GM18502 (cell line): ENCODE results near the gene NRSN2.

Experiments used
- ATAC-seq: cut with Tn5 transposase; IDR thresholded peaks from one replicate; pipeline ENCODE4 v1.9.1; 2021; ENCODE audit warnings: mild to moderate bottlenecking; ENCODE audit not compliant: unreplicated experiment, poor library complexity

NRSN2 gene

GRCh38 chr20:346640-347316, at the start of gene NRSN2:
TSS of gene NRSN2 (plus strand) at chr20:347111. CDS start at chr20:349644, 2,533 bp downstream.
- peak; percentile 50 for ATAC-seq

- peak; percentile 24 for ATAC-seq
These were observed 48.8 kb upstream of the NRSN2 start for GRCh38 chr20:297925-298775.

DNA sequence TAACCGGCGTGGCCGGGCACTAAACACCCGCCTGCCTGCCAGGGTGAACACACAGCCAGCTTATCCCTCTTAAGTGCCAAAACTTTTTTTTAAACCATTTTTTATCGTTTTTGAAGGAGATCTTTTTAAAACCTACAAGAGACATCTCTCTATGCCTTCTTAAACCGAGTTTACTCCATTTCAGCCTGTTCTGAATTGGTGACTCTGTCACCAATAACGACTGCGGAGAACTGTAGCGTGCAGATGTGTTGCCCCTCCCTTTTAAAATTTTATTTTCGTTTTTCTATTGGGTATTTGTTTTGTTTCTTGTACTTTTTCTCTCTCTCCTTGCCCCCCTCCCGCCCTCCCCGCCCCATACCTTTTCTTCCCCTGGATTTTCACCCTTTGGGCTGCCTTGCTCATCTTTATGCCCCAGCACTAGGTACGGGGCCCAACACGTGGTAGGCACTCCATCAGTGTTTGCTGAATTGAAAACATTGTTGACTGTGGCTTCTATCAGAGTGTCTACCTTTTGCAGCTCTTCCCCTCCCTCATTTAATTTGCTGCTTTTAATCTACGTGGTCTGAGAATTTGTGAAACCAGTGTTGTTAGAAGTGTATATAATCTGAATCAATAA, 48.0 kb upstream of the NRSN2 start:
- no peak for ATAC-seq

GRCh38 chr20:300345-300990, 46.4 kb upstream of the NRSN2 start:
- ATAC-seq, result no peak

- no peak for ATAC-seq
These were observed 44.7 kb upstream of the NRSN2 start for GRCh38 chr20:301886-302848.

DNA sequence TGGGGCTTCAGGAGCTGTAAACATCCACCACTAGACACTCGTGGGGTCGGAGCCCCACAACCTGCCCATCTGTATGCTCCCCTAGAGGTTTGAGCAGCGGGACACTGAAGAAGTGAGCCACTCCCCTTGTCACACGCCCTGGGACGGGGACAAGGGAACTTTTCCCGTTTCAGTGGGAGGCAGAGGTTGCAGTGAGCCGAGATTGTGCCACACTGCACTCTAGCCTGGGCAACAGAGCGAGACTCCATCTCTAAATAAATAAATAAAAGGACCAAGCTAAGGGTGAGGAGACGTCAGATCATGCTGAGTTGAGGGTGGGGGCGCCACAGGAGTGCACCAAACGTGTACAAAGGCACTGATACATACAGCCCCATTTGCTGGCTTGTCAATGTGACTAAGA, 41.2 kb upstream of the NRSN2 start:
- ATAC-seq, result no peak

GRCh38 chr20:308427-309038, 38.4 kb upstream of the NRSN2 start:
- ATAC-seq, result no peak

DNA sequence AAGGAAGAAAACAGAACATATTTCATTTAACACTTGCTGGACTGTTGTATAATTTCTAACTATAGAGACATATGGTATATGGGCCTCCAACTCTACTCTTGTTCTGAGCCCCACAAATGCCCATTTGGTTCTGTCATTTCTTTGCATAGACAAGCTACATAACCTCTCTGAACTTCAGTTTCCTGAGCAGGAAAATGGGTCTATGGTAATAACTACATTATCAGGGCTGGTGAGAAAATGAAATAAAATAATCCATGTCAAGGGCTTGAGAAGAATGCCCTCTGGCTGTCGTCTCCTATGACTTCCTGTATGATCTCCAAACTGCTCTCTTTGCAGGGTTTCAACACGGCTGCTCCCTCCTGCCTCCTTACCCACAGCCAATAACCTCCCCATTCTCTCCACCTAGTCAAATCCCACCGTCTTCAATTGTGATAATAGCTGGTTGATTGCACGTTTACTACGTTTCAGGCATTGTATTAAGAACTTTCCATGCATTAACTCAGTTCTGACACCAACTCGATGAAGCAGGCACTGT, 37.5 kb upstream of the NRSN2 start:
- no peak for ATAC-seq

GRCh38 chr20:309841-310644, 36.9 kb upstream of the NRSN2 start:
- ATAC-seq, result peak; percentile 100

DNA sequence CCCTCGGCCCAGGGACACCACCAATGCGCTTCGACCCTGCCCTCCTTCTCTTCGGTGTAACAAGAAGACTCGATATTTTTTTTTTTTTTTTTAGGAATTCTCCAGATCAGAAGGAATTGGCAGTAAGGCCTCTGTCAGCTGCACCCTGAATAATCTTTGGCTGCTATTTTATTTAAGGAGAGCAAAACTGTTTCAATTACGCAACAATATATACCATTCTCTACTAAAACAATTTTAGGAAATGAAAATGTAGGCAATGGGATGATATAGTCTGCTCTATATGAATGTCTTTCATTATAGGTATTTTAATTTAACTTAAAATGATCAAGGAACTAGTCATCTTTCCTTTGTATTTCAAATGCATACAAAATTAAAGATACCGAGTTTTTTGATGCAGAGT, 36.3 kb upstream of the NRSN2 start:
- no peak for ATAC-seq

DNA sequence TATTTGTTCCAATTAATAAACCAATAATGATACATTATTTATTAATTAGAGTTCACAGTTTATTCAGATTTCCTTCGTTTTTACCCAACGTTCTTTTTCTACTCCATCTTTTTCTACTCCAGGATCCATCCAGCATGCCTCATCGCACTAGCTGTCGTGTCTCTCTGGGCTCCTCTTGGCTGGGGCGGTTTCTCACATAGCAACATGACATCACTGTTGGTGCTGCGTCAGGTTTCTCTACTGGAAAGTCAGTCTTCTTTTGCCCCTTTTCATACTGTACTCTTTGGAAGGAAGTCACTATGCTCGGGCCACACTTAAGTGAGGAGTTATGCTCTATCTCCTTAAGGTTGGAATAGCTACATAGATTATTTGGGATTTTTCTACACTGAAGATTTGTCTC, 35.3 kb upstream of the NRSN2 start:
- no peak for ATAC-seq

- no peak for ATAC-seq
These were observed 34.8 kb upstream of the NRSN2 start for GRCh38 chr20:312067-312466.

- ATAC-seq, result no peak
These were observed 34.0 kb upstream of the NRSN2 start for GRCh38 chr20:312866-313265.

- ATAC-seq, result no peak
These were observed 33.5 kb upstream of the NRSN2 start for GRCh38 chr20:313402-313801.

DNA sequence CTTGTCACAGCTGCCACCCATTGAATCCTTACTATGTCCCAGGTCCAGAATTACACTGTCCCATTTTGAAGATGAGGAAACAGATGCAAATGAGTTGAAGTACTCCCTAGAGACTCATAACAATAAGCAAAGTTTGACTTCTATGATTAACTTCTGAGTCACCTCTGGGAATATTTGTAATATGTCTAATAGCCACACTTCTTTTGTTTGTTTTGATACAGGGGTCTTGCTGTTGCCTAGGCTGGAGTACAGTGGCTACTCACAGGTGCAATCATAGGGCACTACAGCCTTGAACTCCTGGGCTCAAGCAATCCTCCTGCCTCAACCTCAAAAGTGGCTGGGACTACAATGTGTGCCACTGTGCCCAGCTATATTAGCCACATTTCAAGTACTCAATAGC, 33.0 kb upstream of the NRSN2 start:
- no peak for ATAC-seq

DNA sequence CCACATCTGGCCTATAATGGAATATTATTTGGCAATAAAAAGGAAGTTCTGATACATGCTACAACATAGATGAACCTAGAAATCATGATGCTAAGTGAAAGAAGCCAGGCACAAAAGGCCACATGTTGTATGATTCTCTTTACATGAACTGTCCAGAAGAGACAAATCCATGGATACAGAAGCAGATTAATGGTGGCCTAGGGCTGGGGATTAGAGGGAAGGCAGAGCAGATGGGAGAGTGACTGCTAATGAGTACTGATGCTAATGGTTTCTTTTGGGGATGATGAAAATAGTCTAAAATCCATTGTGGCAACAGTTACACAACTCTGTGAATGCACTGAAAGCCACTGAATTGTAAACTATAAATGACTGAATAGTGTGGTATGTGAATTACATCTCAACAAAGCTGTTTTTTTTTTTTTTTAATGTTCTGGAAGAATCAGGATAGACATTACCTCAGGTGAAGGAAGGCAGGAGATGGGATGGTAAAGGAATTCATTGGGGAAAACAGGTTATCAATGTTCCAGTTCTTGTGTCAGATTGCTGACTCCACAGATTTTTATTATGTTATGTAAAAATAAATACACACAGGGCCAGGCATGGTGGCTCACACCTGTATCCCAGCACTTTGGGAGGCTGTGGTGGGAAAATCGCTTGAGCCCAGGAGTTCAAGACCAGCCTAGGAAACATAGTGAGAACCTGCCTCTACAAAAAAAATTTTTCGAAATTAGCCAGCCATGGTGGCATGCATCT, 30.4 kb upstream of the NRSN2 start:
- ATAC-seq, result no peak

- peak; percentile 56 for ATAC-seq
These were observed 22.5 kb upstream of the NRSN2 start for GRCh38 chr20:324177-325044.
